ENCODE data around the gene RNF215.

DNA sequence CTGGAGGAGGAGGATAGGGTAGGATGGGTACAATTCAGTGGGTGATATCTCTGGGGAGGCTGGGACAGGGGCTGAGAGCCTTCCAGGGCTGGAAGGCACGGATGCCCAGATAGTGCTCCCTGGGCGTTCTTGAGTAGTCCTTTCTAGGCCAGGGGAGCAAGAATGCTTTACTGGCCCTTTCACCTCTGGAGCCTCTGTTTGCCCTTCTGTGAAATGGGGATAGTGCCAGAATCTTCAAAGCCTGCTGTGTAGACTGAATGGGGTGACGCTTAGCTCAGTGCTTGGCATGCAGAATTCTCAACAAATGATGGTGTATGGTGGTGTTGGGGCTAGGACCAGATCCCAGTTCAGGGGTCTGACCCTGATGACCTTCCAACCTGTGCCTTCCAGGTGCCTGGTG lies 46.0 kb upstream of the RNF215 start:
- TF ChIP-seq, protein P1, sequence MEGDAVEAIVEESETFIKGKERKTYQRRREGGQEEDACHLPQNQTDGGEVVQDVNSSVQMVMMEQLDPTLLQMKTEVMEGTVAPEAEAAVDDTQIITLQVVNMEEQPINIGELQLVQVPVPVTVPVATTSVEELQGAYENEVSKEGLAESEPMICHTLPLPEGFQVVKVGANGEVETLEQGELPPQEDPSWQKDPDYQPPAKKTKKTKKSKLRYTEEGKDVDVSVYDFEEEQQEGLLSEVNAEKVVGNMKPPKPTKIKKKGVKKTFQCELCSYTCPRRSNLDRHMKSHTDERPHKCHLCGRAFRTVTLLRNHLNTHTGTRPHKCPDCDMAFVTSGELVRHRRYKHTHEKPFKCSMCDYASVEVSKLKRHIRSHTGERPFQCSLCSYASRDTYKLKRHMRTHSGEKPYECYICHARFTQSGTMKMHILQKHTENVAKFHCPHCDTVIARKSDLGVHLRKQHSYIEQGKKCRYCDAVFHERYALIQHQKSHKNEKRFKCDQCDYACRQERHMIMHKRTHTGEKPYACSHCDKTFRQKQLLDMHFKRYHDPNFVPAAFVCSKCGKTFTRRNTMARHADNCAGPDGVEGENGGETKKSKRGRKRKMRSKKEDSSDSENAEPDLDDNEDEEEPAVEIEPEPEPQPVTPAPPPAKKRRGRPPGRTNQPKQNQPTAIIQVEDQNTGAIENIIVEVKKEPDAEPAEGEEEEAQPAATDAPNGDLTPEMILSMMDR (IDR thresholded peaks at IDR 0.05; ENCODE audit: insufficient read depth, low read length) = no peak
- no peak for TF ChIP-seq POLR2AphosphoS5 (IDR thresholded peaks at IDR 0.05; ENCODE audit: low read depth)

Data from HL-60 (cell line).